K562 (cell line): ENCODE results near the gene SLC6A6. TPM values are rescaled to one million over a fixed set of nuclear protein-coding genes. Genes with fewer than 3 reads are reported as not detected.
A peak's percentile ranks its signal among the peaks of the same experiment; 100 is the strongest.

Experiments used
- CREM ChIP-seq: IDR thresholded peaks from 2 replicates; pipeline ENCODE4 v1.6.1; 2014; ENCODE audit warnings: antibody characterized with exemption, low read depth
- FOXA3 ChIP-seq, 2 experiments: fragments of 450-650 bp in 1 of 2; sonication (generic) in 1 of 2; formaldehyde crosslinking; IDR thresholded peaks in 1 of 2; conservative IDR thresholded peaks in 1 of 2; 2 replicates each; pipeline versions ENCODE4 v1.4.0 to v1.8.0; 2020 to 2022; ENCODE audit warnings: mild to moderate bottlenecking in 2 of 2, missing genetic modification reagents in 1 of 2
- FOXJ2 ChIP-seq: fragments of 200-800 bp; sonication (Bioruptor generic); IDR thresholded peaks from 2 replicates; pipeline ENCODE4 v1.6.1; 2016; ENCODE audit warnings: missing genetic modification characterization, missing compliant biosample characterization
- MAFG ChIP-seq: fragments of 450-650 bp; conservative IDR thresholded peaks from 2 replicates; pipeline ENCODE4 v1.6.1; 2016; ENCODE audit warnings: missing genetic modification characterization, missing compliant biosample characterization
- NR4A1 ChIP-seq, 2 experiments: fragments of 250-450 bp in 1 of 2; fragments of 450-650 bp in 1 of 2; sonication (Bioruptor Pico) in 1 of 2; IDR thresholded peaks; 2 replicates each; pipeline versions ENCODE4 v1.4.0 to v1.6.1; 2016 to 2020; ENCODE audit warnings: mild to moderate bottlenecking in 2 of 2, missing compliant biosample characterization in 1 of 2, missing genetic modification characterization in 1 of 2, moderate library complexity in 1 of 2
- POLR2G ChIP-seq: fragments of 200-400 bp; formaldehyde crosslinking; IDR thresholded peaks from 2 replicates; pipeline ENCODE4 v1.6.1; 2017; ENCODE audit warnings: low read depth, mild to moderate bottlenecking, antibody characterized with exemption, low read length, moderate library complexity
- SAP30 ChIP-seq: fragments of 200-600 bp; sonication (generic); IDR thresholded peaks from 2 replicates; pipeline ENCODE4 v1.6.1; 2012; ENCODE audit warnings: borderline replicate concordance, low read depth, mild to moderate bottlenecking, moderate library complexity, low read length, control low read depth, inconsistent platforms; ENCODE audit not compliant: insufficient read depth, poor library complexity, severe bottlenecking
- SMARCA4 ChIP-seq: fragments of 450-650 bp; IDR thresholded peaks from 2 replicates; pipeline ENCODE4 v1.6.1; 2016
- TOE1 ChIP-seq, 2 experiments: fragments of 450-650 bp in 1 of 2; sonication (generic) in 1 of 2; formaldehyde crosslinking in 1 of 2; IDR thresholded peaks; 2 replicates each; pipeline versions ENCODE4 v1.7.1 to v1.8.0; 2016 to 2022; ENCODE audit warnings: borderline replicate concordance in 2 of 2, mild to moderate bottlenecking in 2 of 2, antibody characterized with exemption in 1 of 2, inconsistent platforms in 1 of 2, low read depth in 1 of 2, missing genetic modification reagents in 1 of 2, moderate library complexity in 1 of 2
- ZNF449 ChIP-seq: fragments of 250-450 bp; sonication (Bioruptor Pico); IDR thresholded peaks from 2 replicates; pipeline ENCODE4 v1.8.0; 2022; ENCODE audit warnings: moderate library complexity, mild to moderate bottlenecking, inconsistent platforms
- polyA plus RNA-seq, 8 experiments: library from polyadenylated mRNA; depleted of rRNA in 4 of 8; stranded (reverse) in 5 of 8; unstranded in 3 of 8; fragments of >200 nt; fragmentation: Nextera tagmentation in 2 of 8; fragmentation: Illumina TruSeq in 1 of 8; extraction: Ambion mirVana in 2 of 8; extraction: Trizol in 1 of 8; gene quantifications; 2 replicates each; pipeline versions ENCODE4 v1.2.1 to v1.2.3, GENCODE V29; 2011 to 2014; ENCODE audit warnings: inconsistent platforms in 1 of 8, missing spikeins in 1 of 8
- total RNA-seq, 7 experiments: library from RNA; depleted of rRNA in 6 of 7; stranded (reverse); fragments of >200 nt in 6 of 7; fragmentation: Illumina TruSeq in 2 of 7; extraction: Trizol in 2 of 7; gene quantifications; 2 replicates each; pipeline versions ENCODE4 v1.2.1 to v1.2.3, GENCODE V29; 2011 to 2021; ENCODE audit warnings: low replicate concordance in 1 of 7
- TF ChIP-seq, protein P1 (sequence below): fragments of 450-650 bp; IDR thresholded peaks from 2 replicates; pipeline ENCODE4 v1.6.1; 2016; ENCODE audit warnings: mild to moderate bottlenecking, moderate library complexity
- TF ChIP-seq, protein P2 (sequence below): sonication (generic); formaldehyde crosslinking; IDR thresholded peaks from 2 replicates; pipeline ENCODE4 v1.8.1; 2022; ENCODE audit warnings: missing genetic modification reagents

Gene SLC6A6
- total and polyA plus RNA-seq, 9 of the 15 experiments (the other 6 are each of a cell fraction or from before 2014, with no cell fraction given): 12.3 to 203 (median 93.2) TPM

DNA sequence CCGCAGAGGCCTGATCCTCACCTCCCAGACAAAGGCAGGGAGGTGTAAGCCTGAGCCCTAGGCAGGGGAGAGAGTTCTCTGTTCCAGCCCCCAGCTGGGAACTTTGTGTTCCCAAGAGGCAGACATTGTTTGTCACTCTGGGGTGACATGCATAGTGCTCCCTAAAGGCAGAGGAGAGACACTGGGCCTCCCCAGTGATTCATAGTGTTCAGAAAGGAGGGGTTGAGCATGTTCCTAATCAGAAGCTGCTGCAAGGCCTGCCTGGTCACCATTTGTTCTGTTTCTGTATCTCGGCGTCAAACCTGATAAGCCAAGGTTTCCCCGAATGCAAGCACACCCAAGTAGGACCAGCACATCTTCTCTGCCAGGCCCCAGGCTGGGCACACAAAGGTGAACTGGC lies 24.0 kb upstream of the SLC6A6 start (continued):
- TF ChIP-seq, protein P1, sequence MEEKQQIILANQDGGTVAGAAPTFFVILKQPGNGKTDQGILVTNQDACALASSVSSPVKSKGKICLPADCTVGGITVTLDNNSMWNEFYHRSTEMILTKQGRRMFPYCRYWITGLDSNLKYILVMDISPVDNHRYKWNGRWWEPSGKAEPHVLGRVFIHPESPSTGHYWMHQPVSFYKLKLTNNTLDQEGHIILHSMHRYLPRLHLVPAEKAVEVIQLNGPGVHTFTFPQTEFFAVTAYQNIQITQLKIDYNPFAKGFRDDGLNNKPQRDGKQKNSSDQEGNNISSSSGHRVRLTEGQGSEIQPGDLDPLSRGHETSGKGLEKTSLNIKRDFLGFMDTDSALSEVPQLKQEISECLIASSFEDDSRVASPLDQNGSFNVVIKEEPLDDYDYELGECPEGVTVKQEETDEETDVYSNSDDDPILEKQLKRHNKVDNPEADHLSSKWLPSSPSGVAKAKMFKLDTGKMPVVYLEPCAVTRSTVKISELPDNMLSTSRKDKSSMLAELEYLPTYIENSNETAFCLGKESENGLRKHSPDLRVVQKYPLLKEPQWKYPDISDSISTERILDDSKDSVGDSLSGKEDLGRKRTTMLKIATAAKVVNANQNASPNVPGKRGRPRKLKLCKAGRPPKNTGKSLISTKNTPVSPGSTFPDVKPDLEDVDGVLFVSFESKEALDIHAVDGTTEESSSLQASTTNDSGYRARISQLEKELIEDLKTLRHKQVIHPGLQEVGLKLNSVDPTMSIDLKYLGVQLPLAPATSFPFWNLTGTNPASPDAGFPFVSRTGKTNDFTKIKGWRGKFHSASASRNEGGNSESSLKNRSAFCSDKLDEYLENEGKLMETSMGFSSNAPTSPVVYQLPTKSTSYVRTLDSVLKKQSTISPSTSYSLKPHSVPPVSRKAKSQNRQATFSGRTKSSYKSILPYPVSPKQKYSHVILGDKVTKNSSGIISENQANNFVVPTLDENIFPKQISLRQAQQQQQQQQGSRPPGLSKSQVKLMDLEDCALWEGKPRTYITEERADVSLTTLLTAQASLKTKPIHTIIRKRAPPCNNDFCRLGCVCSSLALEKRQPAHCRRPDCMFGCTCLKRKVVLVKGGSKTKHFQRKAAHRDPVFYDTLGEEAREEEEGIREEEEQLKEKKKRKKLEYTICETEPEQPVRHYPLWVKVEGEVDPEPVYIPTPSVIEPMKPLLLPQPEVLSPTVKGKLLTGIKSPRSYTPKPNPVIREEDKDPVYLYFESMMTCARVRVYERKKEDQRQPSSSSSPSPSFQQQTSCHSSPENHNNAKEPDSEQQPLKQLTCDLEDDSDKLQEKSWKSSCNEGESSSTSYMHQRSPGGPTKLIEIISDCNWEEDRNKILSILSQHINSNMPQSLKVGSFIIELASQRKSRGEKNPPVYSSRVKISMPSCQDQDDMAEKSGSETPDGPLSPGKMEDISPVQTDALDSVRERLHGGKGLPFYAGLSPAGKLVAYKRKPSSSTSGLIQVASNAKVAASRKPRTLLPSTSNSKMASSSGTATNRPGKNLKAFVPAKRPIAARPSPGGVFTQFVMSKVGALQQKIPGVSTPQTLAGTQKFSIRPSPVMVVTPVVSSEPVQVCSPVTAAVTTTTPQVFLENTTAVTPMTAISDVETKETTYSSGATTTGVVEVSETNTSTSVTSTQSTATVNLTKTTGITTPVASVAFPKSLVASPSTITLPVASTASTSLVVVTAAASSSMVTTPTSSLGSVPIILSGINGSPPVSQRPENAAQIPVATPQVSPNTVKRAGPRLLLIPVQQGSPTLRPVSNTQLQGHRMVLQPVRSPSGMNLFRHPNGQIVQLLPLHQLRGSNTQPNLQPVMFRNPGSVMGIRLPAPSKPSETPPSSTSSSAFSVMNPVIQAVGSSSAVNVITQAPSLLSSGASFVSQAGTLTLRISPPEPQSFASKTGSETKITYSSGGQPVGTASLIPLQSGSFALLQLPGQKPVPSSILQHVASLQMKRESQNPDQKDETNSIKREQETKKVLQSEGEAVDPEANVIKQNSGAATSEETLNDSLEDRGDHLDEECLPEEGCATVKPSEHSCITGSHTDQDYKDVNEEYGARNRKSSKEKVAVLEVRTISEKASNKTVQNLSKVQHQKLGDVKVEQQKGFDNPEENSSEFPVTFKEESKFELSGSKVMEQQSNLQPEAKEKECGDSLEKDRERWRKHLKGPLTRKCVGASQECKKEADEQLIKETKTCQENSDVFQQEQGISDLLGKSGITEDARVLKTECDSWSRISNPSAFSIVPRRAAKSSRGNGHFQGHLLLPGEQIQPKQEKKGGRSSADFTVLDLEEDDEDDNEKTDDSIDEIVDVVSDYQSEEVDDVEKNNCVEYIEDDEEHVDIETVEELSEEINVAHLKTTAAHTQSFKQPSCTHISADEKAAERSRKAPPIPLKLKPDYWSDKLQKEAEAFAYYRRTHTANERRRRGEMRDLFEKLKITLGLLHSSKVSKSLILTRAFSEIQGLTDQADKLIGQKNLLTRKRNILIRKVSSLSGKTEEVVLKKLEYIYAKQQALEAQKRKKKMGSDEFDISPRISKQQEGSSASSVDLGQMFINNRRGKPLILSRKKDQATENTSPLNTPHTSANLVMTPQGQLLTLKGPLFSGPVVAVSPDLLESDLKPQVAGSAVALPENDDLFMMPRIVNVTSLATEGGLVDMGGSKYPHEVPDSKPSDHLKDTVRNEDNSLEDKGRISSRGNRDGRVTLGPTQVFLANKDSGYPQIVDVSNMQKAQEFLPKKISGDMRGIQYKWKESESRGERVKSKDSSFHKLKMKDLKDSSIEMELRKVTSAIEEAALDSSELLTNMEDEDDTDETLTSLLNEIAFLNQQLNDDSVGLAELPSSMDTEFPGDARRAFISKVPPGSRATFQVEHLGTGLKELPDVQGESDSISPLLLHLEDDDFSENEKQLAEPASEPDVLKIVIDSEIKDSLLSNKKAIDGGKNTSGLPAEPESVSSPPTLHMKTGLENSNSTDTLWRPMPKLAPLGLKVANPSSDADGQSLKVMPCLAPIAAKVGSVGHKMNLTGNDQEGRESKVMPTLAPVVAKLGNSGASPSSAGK: no peak
- TF ChIP-seq, protein P2, sequence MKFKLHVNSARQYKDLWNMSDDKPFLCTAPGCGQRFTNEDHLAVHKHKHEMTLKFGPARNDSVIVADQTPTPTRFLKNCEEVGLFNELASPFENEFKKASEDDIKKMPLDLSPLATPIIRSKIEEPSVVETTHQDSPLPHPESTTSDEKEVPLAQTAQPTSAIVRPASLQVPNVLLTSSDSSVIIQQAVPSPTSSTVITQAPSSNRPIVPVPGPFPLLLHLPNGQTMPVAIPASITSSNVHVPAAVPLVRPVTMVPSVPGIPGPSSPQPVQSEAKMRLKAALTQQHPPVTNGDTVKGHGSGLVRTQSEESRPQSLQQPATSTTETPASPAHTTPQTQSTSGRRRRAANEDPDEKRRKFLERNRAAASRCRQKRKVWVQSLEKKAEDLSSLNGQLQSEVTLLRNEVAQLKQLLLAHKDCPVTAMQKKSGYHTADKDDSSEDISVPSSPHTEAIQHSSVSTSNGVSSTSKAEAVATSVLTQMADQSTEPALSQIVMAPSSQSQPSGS (CRISPR knock-in tag): no peak
- TF ChIP-seq FOXJ2 (tag): no peak
- TF ChIP-seq POLR2G: no peak
- no peak for TF ChIP-seq SAP30
- no peak for TF ChIP-seq NR4A1 (CRISPR knock-in tag; IDR thresholded peaks at IDR 0.05)
- 0 out of 2 replicates have a peak, but pooled peaks have one; percentile 17 for TF ChIP-seq NR4A1 (tag; IDR thresholded peaks at IDR 0.05)
- TF ChIP-seq CREM: 0 out of 2 replicates have a peak, but pooled peaks have one; percentile 25
- TF ChIP-seq MAFG (tag): no peak
- no peak for TF ChIP-seq FOXA3 (CRISPR knock-in tag; conservative IDR thresholded peaks at IDR 0.05 in 1 of 2, IDR thresholded peaks at IDR 0.05 in 1 of 2)
- TF ChIP-seq ZNF449: no peak
- TF ChIP-seq TOE1 (IDR thresholded peaks at IDR 0.05; ENCODE audit: borderline replicate concordance): no peak
- no peak for TF ChIP-seq TOE1 (CRISPR knock-in tag; IDR thresholded peaks at IDR 0.05; ENCODE audit: borderline replicate concordance, low read depth)
- TF ChIP-seq SMARCA4: 0 out of 2 replicates have a peak, but pooled peaks have one; percentile 11
